ELR (cell line): ENCODE measurements around the gene PTPN23.

ENCODE experiments used
- DNase-seq: peaks from one replicate; pipeline ENCODE4 v3.0.0-alpha.2; 2015; ENCODE audit warnings: low read depth

PTPN23 gene

DNA sequence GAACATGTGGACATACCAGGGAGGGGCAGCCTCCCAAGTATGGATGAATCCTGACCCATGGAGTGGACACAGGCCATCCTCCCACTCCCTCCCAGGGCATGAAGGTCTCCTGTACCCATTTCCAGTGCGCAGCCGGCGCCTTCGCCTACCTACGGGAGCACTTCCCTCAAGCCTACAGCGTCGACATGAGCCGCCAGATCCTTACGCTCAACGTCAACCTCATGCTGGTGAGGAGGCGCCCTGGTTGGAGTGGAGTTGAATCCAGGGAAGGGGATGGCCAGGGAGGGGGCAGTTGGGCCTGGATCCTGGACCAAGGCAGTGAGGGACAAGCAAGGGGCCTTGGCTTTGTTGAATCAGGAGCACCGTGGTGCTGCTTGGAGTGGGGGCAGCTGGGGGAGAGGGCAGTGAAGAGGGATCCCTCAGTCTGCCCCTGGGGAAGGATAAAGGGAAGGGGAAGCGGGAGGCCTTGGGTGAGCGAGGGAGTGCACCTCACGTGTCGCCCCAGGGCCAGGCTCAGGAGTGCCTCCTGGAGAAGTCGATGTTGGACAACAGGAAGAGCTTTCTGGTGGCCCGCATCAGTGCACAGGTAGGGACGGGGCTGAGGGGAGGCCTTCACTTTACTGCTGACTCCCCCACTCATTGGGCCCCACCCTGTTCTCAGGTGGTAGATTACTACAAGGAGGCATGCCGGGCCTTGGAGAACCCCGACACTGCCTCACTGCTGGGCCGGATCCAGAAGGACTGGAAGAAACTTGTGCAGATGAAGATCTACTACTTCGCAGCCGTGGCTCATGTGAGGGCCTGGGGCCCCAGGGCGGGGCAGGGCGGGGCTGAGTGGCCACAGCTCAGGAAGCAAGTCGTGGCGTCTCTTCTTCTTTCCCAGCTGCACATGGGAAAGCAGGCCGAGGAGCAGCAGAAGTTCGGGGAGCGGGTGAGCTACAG is 25.3 kb downstream of the PTPN23 start:
- DNase-seq, result no peak

DNA sequence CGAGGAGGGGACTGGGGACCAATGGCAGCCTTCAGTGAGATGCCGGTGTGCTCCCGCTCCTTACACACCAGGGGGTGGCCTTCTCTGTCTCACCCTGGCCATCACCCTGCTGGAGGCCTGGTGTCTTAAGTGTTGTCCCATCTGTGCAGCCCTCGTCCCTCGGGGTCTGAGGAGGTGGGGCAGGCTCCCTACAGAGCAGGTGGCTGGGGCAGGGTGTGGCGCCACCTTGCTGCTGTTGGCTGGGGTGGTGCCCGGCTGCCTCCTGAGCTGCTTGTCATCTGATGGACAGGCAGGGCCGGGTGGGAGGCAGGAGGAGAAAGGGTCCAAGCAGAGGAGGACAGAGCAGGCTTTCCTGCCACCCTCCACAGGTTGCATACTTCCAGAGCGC is 25.9 kb downstream of the PTPN23 start:
- DNase-seq, result no peak

DNA sequence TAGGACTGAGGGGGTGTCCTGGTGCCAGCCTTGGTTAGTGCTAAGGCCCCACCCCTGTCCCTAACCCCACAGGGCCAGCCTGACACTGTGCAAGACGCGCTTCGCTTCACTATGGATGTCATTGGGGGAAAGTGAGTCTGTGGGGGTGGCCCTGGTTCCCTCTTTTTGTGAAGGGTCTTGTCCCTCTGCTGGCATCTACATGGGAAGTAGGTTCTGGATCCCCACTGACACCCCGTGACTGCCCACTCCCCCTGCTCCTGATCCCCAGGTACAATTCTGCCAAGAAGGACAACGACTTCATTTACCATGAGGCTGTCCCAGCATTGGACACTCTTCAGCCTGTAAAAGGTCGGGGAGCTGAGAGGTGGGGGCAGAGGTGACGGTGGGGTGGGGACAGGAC is 26.4 kb downstream of the PTPN23 start:
- no peak for DNase-seq

GRCh38 chr3:47407896-47408838 is 27.3 kb downstream of the PTPN23 start:
- DNase-seq, result no peak

DNA sequence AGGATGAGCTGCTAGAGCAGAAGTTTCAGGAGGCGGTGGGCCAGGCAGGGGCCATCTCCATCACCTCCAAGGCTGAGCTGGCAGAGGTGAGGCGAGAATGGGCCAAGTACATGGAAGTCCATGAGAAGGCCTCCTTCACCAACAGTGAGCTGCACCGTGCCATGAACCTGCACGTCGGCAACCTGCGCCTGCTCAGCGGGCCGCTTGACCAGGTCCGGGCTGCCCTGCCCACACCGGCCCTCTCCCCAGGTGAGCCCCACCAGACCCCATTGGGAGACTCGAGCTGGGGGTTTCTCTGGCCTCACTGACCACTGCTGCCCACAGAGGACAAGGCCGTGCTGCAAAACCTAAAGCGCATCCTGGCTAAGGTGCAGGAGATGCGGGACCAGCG is 28.0 kb downstream of the PTPN23 start:
- DNase-seq, result no peak

DNA sequence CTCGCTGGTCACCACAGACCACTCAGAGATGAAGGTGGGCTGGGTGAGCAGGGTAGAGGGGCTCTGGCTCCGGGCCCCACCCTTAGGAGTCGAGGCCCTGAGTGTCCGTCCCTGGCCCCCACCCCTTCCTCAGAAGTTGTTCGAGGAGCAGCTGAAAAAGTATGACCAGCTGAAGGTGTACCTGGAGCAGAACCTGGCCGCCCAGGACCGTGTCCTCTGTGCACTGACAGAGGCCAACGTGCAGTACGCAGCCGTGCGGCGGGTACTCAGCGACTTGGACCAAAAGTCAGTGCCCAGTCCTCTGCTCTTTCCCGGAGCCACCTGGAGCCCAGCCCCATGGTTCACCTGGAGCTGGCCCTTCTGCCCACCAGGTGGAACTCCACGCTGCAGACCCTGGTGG is 28.5 kb downstream of the PTPN23 start:
- DNase-seq, result no peak

DNA sequence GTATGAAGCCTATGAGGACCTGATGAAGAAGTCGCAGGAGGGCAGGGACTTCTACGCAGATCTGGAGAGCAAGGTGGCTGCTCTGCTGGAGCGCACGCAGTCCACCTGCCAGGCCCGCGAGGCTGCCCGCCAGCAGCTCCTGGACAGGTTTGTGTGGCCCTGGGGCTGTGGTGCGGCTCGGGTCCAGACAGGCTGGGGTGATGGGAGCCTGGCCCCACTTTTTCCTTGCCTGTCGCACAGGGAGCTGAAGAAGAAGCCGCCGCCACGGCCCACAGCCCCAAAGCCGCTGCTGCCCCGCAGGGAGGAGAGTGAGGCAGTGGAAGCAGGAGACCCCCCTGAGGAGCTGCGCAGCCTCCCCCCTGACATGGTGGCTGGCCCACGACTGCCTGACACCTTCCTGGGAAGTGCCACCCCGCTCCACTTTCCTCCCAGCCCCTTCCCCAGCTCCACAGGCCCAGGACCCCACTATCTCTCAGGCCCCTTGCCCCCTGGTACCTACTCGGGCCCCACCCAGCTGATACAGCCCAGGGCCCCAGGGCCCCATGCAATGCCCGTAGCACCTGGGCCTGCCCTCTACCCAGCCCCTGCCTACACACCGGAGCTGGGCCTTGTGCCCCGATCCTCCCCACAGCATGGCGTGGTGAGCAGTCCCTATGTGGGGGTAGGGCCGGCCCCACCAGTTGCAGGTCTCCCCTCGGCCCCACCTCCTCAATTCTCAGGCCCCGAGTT is 29.0 kb downstream of the PTPN23 start:
- no peak for DNase-seq

GRCh38 chr3:47410417-47410720 is 29.5 kb downstream of the PTPN23 start:
- DNase-seq, result no peak

GRCh38 chr3:47410801-47411646 is 30.2 kb downstream of the PTPN23 start:
- no peak for DNase-seq

GRCh38 chr3:47411696-47412452 is 31.1 kb downstream of the PTPN23 start:
- no peak for DNase-seq

- DNase-seq, result no peak
Measured at GRCh38 chr3:47412453-47412756, 31.6 kb downstream of the PTPN23 start.

DNA sequence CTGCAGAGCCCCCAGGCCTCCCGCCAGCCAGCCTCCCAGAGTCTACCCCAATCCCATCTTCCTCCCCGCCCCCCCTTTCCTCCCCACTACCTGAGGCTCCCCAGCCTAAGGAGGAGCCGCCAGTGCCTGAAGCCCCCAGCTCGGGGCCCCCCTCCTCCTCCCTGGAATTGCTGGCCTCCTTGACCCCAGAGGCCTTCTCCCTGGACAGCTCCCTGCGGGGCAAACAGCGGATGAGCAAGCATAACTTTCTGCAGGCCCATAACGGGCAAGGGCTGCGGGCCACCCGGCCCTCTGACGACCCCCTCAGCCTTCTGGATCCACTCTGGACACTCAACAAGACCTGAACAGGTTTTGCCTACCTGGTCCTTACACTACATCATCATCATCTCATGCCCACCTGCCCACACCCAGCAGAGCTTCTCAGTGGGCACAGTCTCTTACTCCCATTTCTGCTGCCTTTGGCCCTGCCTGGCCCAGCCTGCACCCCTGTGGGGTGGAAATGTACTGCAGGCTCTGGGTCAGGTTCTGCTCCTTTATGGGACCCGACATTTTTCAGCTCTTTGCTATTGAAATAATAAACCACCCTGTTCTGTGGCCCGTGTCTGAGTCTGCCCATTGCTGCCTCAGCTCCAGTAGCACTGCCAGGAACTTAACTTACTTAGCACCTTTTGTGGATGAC is 32.2 kb downstream of the PTPN23 start:
- no peak for DNase-seq

DNA sequence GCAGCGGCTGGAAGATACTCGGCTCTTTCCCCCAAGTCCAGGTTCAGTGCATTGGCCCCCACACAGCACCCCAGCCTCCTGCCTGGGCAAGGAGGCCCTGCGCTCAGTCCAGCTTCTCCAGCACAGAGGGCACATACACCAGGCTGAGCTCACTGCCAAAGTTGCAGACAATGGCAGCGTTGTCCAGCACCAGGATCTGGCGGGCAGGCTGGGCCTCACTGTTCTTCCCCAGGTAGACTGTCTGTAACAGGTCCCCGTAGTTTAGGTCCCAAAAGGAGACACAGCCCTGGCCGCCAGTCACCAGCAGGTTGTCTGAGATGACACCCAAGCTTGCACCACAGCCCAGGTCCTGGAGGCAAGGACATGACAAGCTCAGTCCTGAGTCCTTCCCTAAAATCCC is 32.9 kb downstream of the PTPN23 start:
- DNase-seq, result no peak

GRCh38 chr3:47414161-47414564 is 33.3 kb downstream of the PTPN23 start:
- no peak for DNase-seq

GRCh38 chr3:47414666-47415587 is 34.1 kb downstream of the PTPN23 start:
- DNase-seq, result no peak

GRCh38 chr3:47416041-47416440 is 35.2 kb downstream of the PTPN23 start:
- no peak for DNase-seq

GRCh38 chr3:47418167-47419082 is 37.6 kb downstream of the PTPN23 start:
- peak; percentile 33 for DNase-seq
